ENCODE results near the gene KIAA0040. TPM values are rescaled to one million over a fixed set of nuclear protein-coding genes. Genes with fewer than 3 reads are reported as not detected.

KIAA0040 gene
- total and polyA plus RNA-seq, 8 donors, result 17.6 to 42.9 (median 21.9) TPM

DNA sequence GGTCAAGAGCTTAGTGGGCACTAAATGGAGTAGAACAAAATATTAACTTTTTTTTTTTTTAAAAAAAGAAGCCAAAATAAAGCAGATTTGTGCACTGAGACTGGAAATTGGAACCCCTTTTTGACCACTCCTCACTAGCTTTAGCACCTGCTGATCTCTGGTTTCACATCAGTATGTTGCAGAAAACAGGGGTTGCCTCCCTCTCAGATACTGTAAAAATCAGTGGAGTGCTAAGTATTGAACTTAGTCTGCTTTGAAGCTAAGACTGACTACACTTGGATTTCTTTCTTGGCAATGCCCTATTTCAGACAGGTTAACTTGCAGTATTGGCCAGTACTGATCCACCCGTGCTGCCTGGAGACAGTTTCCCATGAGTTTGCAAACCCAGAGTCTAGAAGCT, 2.7 kb upstream of the KIAA0040 start:
- intact Hi-C loops (cut with DNase I), result no loop called here
- no peaks in the 10 kb centered on the region for H3K36me3 ChIP-seq
- no peaks in the 10 kb centered on the region for H3K9me3 ChIP-seq
- no peak overlapping the region for H3K4me3 ChIP-seq
- no peak for TF ChIP-seq CTCF (IDR thresholded peaks at IDR 0.05)
- no peak overlapping the region for H3K27ac ChIP-seq
- H3K4me1 ChIP-seq, result peaks cover 9 to 40% of the 10 kb centered on the region in 2 donors
- ATAC-seq, result no peak
- DNase-seq, result no peak
- H3K27me3 ChIP-seq, result no peaks in the 10 kb centered on the region

DNA sequence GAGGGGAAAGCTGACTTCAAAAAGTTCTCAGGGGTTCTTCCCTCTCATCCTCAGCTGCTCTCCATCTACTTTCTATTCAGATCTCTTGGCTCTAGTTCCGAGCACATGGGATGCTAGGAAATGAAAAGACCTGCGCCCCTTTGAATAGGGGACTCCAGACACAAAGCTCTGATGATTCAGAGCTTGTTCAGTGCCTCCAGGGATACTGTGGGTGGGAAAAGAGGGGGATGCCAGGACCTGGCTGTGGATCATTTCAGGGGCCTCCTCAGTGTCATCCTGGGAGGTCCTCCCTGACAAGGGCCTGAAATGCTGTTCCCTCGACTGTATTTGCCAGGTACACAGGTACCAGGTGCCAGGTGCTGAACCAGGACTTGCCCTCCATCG, 943 bp upstream of the KIAA0040 start:
- Histone ChIP-seq H3K27me3 (no peaks in the 10 kb centered on the region), H3K4me1 (peaks cover 15 to 57% of the 10 kb centered on the region in 2 donors), H3K27ac (peak overlapping the region; percentile 89 to 92), H3K36me3 (no peaks in the 10 kb centered on the region), H3K9me3 (no peaks in the 10 kb centered on the region), H3K4me3 (peak overlapping the region; percentile 62 to 79)
- no peak for ATAC-seq
- DNase-seq, result no peak
- intact Hi-C loops (cut with DNase I), result no loop called here
- no peak for TF ChIP-seq CTCF (IDR thresholded peaks at IDR 0.05)

- Histone ChIP-seq H3K4me3 (peak overlapping the region; percentile 62 to 79), H3K36me3 (no peaks in the 10 kb centered on the region), H3K27ac (peak overlapping the region; percentile 89 to 92), H3K9me3 (no peaks in the 10 kb centered on the region), H3K27me3 (no peaks in the 10 kb centered on the region), H3K4me1 (peaks cover 16 to 58% of the 10 kb centered on the region in 2 donors)
- DNase-seq (peak in 3 of 4 donors; percentile 54 to 65 (median 59)), ATAC-seq (peak; percentile 58)
- intact Hi-C loops (cut with DNase I), result no loop called here
- TF ChIP-seq CTCF (IDR thresholded peaks at IDR 0.05), result no peak
Measured at GRCh38 chr1:175192111-175192629, 406 bp downstream of the KIAA0040 start.

DNA sequence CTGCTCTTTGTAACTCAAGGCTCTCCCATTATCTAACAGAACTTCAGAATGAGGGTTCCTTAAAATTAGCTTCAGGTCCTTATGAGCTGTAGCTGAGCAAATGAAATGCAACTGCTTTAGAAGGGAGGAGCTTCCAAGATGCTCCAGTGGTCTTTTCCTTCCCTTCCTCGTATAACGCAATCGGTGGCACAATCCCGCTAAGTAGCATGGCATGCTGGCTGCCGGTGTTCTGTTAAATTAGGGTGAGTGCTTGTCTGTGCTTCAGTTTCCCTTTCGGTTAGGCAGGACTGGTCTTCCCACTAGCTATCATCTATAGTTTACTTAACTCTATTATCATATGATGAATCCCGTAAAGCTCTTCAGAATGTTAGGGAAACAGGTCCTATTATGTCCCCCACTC, 917 bp downstream of the KIAA0040 start:
- peaks cover 18 to 59% of the 10 kb centered on the region in 2 donors for H3K4me1 ChIP-seq
- no peaks in the 10 kb centered on the region for H3K36me3 ChIP-seq
- peak overlapping the region; percentile 89 to 92 for H3K27ac ChIP-seq
- no peak for DNase-seq
- intact Hi-C loops (cut with DNase I), result no loop called here
- TF ChIP-seq CTCF (IDR thresholded peaks at IDR 0.05), result no peak
- H3K4me3 ChIP-seq, result peak overlapping the region; percentile 62 to 79
- H3K27me3 ChIP-seq, result no peaks in the 10 kb centered on the region
- ATAC-seq, result peak; percentile 43
- H3K9me3 ChIP-seq, result no peaks in the 10 kb centered on the region

- H3K4me3 ChIP-seq, result peak overlapping the region in 1 of 2 donors; percentile 79
- peak overlapping the region; percentile 31 to 92 for H3K27ac ChIP-seq
- ATAC-seq, result peak; percentile 4
- H3K9me3 ChIP-seq, result no peaks in the 10 kb centered on the region
- intact Hi-C loops (cut with DNase I), result no loop called here
- no peaks in the 10 kb centered on the region for H3K36me3 ChIP-seq
- peaks cover 20 to 83% of the 10 kb centered on the region in 2 donors for H3K4me1 ChIP-seq
- no peak for TF ChIP-seq CTCF (IDR thresholded peaks at IDR 0.05)
- H3K27me3 ChIP-seq, result no peaks in the 10 kb centered on the region
- peak in 1 of 4 donors; percentile 64 for DNase-seq
Measured at GRCh38 chr1:175188936-175189335, 3.6 kb downstream of the KIAA0040 start.

Measured in left lung (tissue), 10 donors.